CD1c-positive myeloid dendritic cell (primary cell): ENCODE results near the gene ZNF497.
"Not testable (repeated sequence)": the region's sequence is repeated elsewhere in the genome, so short reads cannot be mapped to it uniquely, and the experiment has no call there.

Experiments
- DNase-seq: peaks from one replicate; pipeline ENCODE4 v3.0.0-alpha.2; 2016; ENCODE audit errors: extremely low spot score

Gene ZNF497

GRCh38 chr19:58310685-58311084, 51.9 kb downstream of the ZNF497 start:
- not testable (repeated sequence) for DNase-seq

- DNase-seq, result no peak
Observed at GRCh38 chr19:58307736-58308135, 54.8 kb downstream of the ZNF497 start.

DNA sequence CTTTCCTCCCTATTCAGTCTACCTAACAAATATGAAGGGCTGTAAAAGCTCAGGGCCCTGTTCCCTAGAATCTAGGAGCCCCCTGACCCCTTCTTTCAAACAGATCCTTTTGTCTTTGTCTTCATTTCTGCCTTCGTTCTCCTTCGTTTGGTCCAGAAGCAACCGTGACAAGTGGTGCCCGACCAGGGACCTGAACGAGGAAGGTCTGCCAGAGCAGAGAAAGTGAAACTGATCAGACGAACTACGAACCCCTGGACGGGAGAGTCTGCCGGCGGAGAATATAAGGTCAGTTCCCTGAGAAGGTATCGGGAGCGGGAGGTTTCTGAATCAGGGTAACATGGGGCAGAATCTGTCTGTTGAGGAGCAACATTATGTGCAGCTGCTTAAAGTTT, 56.6 kb downstream of the ZNF497 start:
- DNase-seq, result peak; percentile 4

GRCh38 chr19:58305065-58305931, 57.3 kb downstream of the ZNF497 start, which contains the start of gene ERVK3-1:
TSS of gene ERVK3-1 (plus strand) at chr19:58305377. CDS start at chr19:58312169, 6,792 bp downstream.
- DNase-seq, result peak; percentile 98

DNA sequence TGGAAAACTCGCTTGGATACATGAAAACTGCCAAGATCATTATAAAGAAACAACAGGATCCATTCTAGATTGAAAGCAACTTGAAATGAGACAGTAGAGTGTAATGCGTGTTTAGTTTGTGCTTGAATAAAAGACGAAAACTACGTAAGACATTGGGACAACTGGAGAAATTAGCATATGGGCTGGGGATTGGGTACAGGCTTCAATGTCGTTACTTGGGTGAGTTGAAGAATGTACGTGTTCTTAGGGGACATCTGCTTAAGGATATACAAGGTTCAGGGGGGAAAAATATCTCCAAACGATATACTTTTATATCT, 57.8 kb downstream of the ZNF497 start:
- DNase-seq, result no peak
